Fibroblast of lung (primary cell): ENCODE results near the gene CACNG4.

Experiments used
- CTCF ChIP-seq, 2 donors: IDR thresholded peaks in 1 of 2; conservative IDR thresholded peaks in 1 of 2; 1 replicate in 1 of 2; 2 replicates in 1 of 2; pipeline ENCODE4 v1.5.1; 2011 to 2012; ENCODE audit warnings: low read length in 2 of 2, control low read depth in 1 of 2, inconsistent platforms in 1 of 2, low read depth in 1 of 2, mild to moderate bottlenecking in 1 of 2
- EZH2 ChIP-seq: IDR thresholded peaks from 2 replicates; pipeline ENCODE4 v1.5.1; 2012; ENCODE audit warnings: low read length, control low read depth, mild to moderate bottlenecking; ENCODE audit errors: missing control alignments

- TF ChIP-seq CTCF (conservative IDR thresholded peaks at IDR 0.05 in 1 of 2, IDR thresholded peaks at IDR 0.05 in 1 of 2; ENCODE audit: low read depth in 1 of 2, low read length in 2 of 2) = no peak
- no peak for TF ChIP-seq EZH2
Measured at GRCh38 chr17:66957951-66958579, 6.4 kb upstream of the CACNG4 start.
